ENCODE data around the gene RBM39.
"Not testable (repeated sequence)": the region's sequence is repeated elsewhere in the genome, so short reads cannot be mapped to it uniquely, and the experiment has no call there.

The RBM39 gene

GRCh38 chr20:35741892-35742740, at the start of gene RBM39:
RBM39 (minus strand) TSS chr20:35742260; CDS start chr20:35740874, 1,386 bp downstream.
- FAIRE-seq = peak; percentile 83

- no peak for FAIRE-seq
These were observed 49.8 kb upstream of the RBM39 start for GRCh38 chr20:35791821-35792220.

GRCh38 chr20:35791097-35791496, 49.0 kb upstream of the RBM39 start:
- no peak for FAIRE-seq

DNA sequence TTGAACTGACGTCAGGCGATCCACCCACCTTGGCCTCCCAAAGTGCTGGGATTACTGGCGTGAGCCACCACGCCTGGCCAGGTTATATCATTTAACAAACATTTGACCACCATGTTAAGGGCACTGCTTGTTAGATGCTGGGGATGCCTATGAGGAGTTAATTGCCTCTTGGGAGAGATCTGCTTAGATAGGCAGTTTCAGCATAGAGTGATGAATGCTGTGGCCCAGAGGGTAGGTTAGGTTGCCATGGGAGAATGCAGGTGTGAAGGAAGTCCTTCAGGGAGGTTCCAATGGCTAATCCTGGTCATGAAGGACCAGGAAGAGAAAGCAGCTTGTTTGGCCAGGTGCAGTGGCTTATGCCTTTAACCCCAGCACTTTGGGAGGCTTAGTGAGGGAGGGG, 46.7 kb upstream of the RBM39 start:
- no peak for FAIRE-seq

DNA sequence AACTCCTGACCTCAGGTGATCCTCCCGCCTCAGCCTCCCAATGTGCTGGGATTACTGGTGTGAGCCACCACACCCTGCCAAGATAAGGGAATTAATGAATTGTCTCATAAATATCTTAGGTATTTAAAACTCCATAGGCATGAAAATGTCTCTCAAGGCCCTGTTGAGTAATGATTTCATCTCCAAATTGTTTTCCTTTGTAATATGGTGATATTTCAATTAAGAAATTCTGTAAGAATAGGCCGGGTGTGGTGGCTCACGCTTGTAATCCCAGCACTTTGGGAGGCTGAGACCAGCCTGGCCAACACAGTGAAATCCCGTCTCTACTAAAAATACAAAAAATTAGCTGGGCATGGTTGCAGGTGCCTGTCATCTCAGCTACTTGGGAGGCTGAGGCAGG, 43.5 kb upstream of the RBM39 start:
- FAIRE-seq = not testable (repeated sequence)

DNA sequence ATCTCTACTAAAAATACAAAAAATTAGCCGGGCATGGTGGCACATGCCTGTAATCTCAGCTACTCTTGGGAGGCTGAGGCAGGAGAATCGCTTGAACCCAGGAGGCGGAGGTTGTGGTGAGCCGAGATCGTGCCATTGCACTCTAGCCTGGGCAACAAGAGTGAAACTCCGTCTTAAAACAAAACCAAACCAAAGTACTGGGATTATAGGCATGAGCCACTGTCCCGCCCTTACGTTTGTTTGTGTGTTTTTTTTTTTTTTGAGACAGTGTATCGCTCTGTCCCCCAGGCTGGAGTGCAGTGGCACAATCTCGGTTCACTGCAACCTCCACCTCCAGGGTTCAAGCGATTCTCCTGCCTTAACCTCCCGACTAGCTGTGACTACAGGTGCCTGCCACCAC, 41.8 kb upstream of the RBM39 start:
- not testable (repeated sequence) for FAIRE-seq

DNA sequence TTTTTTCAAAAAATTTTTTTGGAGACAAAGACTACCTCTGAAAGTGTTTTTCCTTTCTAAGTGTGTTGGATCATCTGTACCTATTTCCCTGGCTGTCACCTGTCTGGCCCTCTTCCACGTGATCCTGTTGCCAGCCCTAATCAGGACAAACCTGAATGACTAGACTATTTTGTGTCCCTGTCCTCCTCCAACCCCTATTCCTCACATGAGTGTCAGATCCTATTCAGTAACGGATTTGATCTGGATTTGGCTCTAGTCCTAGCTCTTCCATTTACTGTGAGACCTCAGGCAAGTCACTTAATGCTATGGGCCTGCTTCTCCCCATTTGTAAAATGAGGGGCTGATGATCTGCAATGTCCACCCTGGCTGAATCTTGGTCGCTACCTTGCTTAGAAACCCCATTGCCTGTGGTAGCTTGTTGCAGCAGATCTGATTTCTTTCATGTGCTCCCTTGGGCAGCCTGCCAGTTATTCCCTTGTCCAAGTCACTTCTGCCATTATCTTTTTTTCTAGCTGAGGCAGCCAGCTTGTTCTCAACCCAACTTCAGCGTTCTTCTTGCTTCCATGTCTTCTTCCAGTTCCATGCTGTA, 34.5 kb upstream of the RBM39 start:
- no peak for FAIRE-seq

DNA sequence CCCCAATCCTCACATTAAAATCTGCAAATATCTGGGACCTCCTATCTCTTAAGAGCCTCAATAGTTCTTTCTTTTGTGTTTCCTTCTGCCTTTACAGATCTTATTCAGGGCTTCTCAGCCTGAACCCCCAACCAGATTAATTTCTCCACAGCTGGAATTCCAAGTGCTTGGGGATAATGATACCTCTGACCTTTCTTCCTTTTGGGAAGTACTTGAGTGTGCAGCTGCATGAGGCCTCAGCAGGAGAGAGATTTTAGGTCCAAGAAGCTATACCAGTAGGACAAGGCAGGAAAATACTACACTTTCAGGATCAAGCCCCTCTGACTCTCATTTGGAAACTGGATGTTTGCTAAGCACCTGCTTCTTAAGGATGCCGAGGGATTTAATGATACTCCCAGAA, 32.3 kb upstream of the RBM39 start:
- FAIRE-seq = no peak

GRCh38 chr20:35773154-35773751, 31.2 kb upstream of the RBM39 start:
- no peak for FAIRE-seq

DNA sequence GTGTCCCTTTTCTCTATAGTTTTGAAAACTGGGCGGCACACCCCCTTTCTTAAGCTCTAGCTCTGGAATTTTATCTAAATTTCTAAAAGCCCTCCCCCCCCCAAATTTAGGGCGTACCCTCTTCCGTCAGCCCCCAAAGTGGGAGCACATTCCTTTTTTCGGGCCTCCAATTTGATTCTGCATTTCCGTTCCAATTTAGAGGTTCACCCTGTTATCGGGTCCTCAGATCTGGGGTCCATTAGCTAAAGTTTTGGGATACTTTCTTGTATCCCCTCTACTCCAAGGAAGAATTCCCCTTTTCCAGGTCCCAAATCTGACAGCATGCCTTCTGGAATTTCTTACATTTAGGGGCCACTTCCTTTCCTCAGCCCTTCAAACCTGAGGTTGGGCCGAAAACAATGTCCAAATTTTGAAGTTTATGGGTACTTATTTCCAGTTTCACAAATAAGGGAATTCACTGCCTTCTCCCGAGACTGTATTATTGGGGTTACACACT, 30.6 kb upstream of the RBM39 start:
- FAIRE-seq = no peak

GRCh38 chr20:35771689-35772562, 29.9 kb upstream of the RBM39 start, which contains the start of gene PHF20:
PHF20 (plus strand) TSS chr20:35772015; CDS start chr20:35801523, 29,508 bp downstream.
- FAIRE-seq = no peak

DNA sequence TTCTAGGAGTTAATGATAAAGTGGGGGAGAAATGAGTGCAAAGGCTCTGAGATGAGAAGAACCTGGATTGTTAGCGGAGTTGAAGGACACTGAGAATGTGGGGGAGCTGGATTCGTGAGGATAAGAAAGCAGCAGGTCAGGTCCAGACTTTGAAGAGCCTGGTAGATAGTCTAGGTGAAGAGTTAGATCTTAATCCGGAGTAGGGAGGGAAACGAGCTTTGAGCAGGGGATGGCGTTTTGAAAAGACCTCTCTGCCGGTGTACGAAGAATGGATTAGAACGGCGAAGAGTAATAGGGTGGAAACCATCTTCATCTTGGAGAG, 29.3 kb upstream of the RBM39 start:
- no peak for FAIRE-seq

GRCh38 chr20:35768731-35769664, 26.9 kb upstream of the RBM39 start:
- no peak for FAIRE-seq

GRCh38 chr20:35767683-35768481, 25.8 kb upstream of the RBM39 start:
- no peak for FAIRE-seq

DNA sequence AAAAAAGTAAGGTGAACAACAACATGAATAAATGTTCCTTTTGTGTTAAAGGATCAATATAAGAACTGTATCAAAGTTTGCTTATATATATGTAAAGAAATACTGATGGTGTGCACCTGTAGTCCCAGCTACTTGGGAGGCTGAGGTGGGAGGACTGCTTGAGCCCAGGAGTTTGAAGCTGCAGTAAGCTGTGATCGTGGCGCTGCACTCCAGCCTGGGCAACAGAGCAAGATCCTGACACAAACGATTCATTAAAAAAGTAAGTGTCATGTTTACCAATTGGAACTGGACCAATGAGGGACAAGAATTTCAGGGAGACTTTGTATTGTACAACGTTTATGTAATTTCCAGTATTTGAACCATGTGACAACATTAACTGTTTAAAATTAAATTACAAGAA, 24.8 kb upstream of the RBM39 start:
- no peak for FAIRE-seq

DNA sequence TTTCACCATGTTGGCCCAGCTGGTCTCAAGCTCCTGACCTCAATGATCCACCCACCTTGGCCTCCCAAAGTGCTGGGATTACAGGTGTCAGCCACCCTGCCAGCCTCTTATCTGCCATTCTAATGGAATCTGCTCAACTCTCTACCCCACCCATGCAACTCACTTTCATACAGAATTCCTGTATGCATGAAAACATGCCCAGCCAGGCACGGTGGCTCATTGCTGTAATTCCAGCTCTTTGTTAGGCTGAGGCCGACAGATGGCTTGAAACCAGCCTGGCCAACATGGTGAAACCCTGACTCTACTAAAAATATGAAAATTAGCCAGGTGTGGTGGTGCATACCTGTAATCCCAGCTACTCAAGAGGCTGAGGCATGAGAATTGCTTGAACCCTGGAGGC, 22.9 kb upstream of the RBM39 start:
- not testable (repeated sequence) for FAIRE-seq

DNA sequence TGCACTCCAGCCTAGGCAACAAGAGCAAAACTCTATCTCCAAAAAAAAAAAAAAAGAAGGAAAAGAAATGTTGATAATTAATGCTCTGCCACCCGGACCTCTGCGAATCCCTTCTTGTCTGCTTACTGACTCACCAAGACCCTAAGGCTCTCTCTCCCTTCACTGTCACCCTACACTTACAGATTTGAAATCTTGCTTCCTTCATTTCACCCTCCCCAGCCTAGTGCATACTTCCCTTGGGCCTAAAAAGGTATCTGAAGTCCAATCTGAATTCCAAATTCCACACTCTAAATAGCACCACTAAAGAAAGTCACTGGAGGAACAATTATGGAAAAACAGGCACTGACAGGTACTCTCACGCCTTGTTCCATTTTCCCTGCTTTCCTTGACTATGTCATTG, 20.4 kb upstream of the RBM39 start:
- no peak for FAIRE-seq

GRCh38 chr20:35761548-35761947, 19.5 kb upstream of the RBM39 start:
- FAIRE-seq = not testable (repeated sequence)

GRCh38 chr20:35757098-35757705, 15.1 kb upstream of the RBM39 start:
- FAIRE-seq = no peak

DNA sequence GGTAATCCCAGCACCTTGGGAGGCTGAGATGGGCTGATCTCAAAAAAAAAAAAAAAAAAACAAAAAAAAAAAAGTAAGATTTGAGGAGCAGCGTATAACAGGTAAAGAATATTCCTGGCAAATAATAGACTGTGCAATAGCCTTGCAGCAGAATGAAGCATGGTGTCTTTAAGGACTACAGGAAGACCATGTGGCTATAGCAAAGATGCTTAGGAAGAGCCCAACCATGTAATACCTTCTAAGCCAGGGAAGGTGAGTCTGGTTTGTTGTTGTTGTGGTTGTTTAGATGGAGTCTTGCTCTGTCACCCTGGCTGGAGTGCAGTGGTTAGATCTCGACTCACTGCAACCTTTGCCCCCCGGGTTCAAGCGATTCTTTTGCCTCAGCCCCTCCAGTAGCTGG, 14.3 kb upstream of the RBM39 start:
- no peak for FAIRE-seq
